Transverse colon (tissue), 4 donors: Measurements from ENCODE around the gene FLG.

Experiments used
- CTCF ChIP-seq, 5 experiments: fragments of 200-600 bp in 3 of 5; fragments of 450-650 bp in 2 of 5; sonication (generic) in 3 of 5; IDR thresholded peaks; 1 replicate in 2 of 5; 2 replicates in 3 of 5; pipeline ENCODE4 v1.5.1; 2016 to 2017; ENCODE audit warnings: antibody characterized with exemption in 5 of 5, inconsistent platforms in 3 of 5, mild to moderate bottlenecking in 2 of 5, moderate library complexity in 1 of 5
- EP300 ChIP-seq: sonication (generic); formaldehyde crosslinking; IDR thresholded peaks from one replicate; pipeline ENCODE4 v1.6.1; 2017; ENCODE audit warnings: antibody characterized with exemption, low read depth
- POLR2A ChIP-seq: fragments of 450-650 bp; IDR thresholded peaks from one replicate; pipeline ENCODE4 v1.6.1; 2016; ENCODE audit warnings: antibody characterized with exemption, mild to moderate bottlenecking, moderate library complexity
- POLR2AphosphoS5 ChIP-seq, 3 donors: sonication (generic); formaldehyde crosslinking; IDR thresholded peaks; one replicate each; pipeline ENCODE4 v1.6.1; 2016; ENCODE audit warnings: antibody characterized with exemption in 3 of 3

GRCh38 chr1:152344438-152344837 is 19.4 kb upstream of the FLG start:
- TF ChIP-seq CTCF (IDR thresholded peaks at IDR 0.05) (no peak), EP300 (no peak), POLR2A (no peak), POLR2AphosphoS5 (IDR thresholded peaks at IDR 0.05) (no peak)
